Transverse colon (tissue), 4 donors: ENCODE results near the gene THSD4.

ENCODE experiments used
- EP300 ChIP-seq: sonication (generic); formaldehyde crosslinking; IDR thresholded peaks from one replicate; pipeline ENCODE4 v1.6.1; 2017; ENCODE audit warnings: antibody characterized with exemption, low read depth
- POLR2AphosphoS5 ChIP-seq, 3 donors: sonication (generic); formaldehyde crosslinking; IDR thresholded peaks; one replicate each; pipeline ENCODE4 v1.6.1; 2016; ENCODE audit warnings: antibody characterized with exemption in 3 of 3
- TF ChIP-seq, protein P1 (sequence below), 5 experiments: fragments of 200-600 bp in 3 of 5; fragments of 450-650 bp in 2 of 5; sonication (generic) in 3 of 5; IDR thresholded peaks; 1 replicate in 2 of 5; 2 replicates in 3 of 5; pipeline ENCODE4 v1.5.1; 2016 to 2017; ENCODE audit warnings: antibody characterized with exemption in 5 of 5, inconsistent platforms in 3 of 5, mild to moderate bottlenecking in 2 of 5, moderate library complexity in 1 of 5

GRCh38 chr15:71826196-71826595 lies 710.9 kb downstream of the THSD4 start:
- TF ChIP-seq POLR2AphosphoS5 (IDR thresholded peaks at IDR 0.05) (no peak), EP300 (no peak)
- TF ChIP-seq, protein P1, sequence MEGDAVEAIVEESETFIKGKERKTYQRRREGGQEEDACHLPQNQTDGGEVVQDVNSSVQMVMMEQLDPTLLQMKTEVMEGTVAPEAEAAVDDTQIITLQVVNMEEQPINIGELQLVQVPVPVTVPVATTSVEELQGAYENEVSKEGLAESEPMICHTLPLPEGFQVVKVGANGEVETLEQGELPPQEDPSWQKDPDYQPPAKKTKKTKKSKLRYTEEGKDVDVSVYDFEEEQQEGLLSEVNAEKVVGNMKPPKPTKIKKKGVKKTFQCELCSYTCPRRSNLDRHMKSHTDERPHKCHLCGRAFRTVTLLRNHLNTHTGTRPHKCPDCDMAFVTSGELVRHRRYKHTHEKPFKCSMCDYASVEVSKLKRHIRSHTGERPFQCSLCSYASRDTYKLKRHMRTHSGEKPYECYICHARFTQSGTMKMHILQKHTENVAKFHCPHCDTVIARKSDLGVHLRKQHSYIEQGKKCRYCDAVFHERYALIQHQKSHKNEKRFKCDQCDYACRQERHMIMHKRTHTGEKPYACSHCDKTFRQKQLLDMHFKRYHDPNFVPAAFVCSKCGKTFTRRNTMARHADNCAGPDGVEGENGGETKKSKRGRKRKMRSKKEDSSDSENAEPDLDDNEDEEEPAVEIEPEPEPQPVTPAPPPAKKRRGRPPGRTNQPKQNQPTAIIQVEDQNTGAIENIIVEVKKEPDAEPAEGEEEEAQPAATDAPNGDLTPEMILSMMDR (IDR thresholded peaks at IDR 0.05), result no peak
